ENCODE results near the gene FZD10. TPM values are rescaled to one million over a fixed set of nuclear protein-coding genes. Genes with fewer than 3 reads are reported as not detected.

Gene FZD10
- total RNA-seq, 4 donors from 2014 or later: 0.17 to 0.94 TPM; not detected in 2

GRCh38 chr12:130212384-130212989, 50.2 kb downstream of the FZD10 start:
- no peak for TF ChIP-seq CTCF (IDR thresholded peaks at IDR 0.05; ENCODE audit: low read depth)

- no peak for TF ChIP-seq CTCF (IDR thresholded peaks at IDR 0.05; ENCODE audit: low read depth)
Measured at GRCh38 chr12:130213249-130213648, 51.0 kb downstream of the FZD10 start.

DNA sequence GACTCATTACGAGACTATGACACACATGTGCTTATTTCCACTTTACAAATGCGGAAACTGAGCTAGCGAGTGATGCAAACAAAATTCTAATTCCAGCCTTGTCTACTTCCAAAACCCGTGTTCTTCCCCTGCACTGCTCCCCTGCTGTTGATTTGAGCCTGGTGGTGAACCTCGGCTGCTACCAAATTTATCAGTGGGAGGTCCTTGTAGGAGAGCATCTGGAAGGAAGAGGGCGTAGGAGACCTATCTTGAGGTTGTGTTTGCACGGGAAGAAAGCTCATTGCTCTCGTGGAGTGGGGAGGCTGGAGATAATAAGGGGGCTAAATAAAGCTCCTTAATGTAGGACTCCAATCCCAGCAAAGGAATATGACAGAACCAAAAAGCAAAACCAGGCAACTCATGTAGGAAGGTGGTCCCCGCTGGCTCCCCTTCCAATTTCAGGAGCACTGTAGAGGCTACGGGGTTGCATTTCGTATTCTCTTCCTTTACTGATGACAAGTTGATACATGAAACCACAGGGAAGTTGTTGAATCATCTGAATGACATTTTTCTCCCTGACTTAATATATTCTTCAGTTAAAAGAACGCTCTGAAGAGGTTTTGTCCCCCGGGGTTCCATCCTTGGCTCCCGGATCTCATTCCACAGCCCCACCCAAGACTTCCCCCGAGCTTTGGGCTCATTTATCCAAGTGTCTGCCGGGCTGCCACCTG, 52.6 kb downstream of the FZD10 start:
- no peak for TF ChIP-seq CTCF (IDR thresholded peaks at IDR 0.05; ENCODE audit: low read depth)

Other genes starting within 250 kb of the FZD10 start
- not detected for gene PIWIL1, start 175.4 kb downstream of the FZD10 start, total RNA-seq